Dedifferentiated amniotic fluid mesenchymal stem cell (primary cell): ENCODE measurements around the gene PALMD.

Experiments used
- DNase-seq: peaks from one replicate; pipeline ENCODE4 v3.0.0-alpha.2; 2016; ENCODE audit errors: extremely low spot score

The PALMD gene

DNA sequence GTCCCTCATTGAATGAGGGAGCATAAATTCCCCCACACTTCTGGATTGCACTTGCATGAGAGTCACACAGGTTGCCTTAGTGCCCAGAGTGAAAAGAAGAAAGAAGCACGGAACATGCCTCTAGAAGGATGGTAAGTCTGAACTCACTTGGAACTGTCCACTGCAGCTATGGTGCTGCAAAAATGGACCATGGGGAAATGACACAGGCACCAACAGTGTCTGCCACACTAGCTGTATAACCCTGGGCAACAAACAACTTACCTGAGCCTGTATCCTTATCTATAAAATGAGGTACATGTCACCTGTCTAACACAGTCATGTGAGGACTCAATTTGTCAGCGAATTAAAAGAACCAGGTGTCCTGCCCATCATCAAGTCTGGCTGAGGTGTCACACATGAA lies 50.7 kb downstream of the PALMD start:
- no peak for DNase-seq

GRCh38 chr1:99697580-99697979 lies 51.7 kb downstream of the PALMD start:
- no peak for DNase-seq

DNA sequence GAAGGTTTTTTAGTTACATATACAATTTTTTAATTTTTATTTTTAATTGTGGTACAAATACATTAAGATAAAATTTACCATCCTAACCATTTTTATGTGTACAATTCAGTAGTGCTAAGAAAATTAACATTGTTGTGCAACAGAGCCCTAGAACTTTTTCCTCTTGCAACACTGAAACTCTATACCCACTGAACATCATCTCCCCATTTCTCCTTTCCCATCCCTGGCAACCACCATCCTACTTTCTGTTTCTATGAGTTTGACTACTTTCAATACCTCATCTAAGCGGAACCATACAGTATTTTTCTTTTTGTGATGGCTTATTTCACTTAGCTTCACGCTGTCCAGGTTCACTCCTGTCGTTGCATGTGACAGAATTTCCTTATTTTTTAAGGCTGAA lies 54.1 kb downstream of the PALMD start:
- DNase-seq: no peak

- no peak for DNase-seq
These were observed 56.3 kb downstream of the PALMD start for GRCh38 chr1:99702221-99702620.

DNA sequence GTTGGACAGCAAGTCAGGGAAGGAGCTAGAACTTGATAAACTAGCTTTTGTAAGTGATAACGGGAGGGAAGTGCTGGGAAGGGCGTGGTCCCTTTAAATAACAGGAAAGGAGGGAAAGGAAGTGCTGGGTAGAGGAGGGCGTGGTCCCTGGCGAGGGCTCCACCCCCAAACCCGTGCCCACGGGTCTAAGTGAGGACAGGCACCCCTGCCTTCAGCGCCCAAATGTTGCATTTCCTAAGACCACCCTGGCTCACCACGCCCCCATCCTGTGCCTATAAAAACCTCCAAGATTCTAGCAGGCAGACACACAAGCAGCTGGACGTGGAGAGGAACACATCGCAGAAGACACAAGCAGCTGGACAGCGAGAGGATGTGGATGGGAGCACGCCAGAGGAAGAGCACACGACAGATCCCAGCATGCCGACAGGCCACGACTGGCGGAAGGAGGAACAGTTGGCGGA lies 58.5 kb downstream of the PALMD start:
- DNase-seq: no peak

GRCh38 chr1:99705385-99705784 lies 59.5 kb downstream of the PALMD start:
- no peak for DNase-seq

GRCh38 chr1:99707535-99708142 lies 61.7 kb downstream of the PALMD start:
- DNase-seq: peak; percentile 77

DNA sequence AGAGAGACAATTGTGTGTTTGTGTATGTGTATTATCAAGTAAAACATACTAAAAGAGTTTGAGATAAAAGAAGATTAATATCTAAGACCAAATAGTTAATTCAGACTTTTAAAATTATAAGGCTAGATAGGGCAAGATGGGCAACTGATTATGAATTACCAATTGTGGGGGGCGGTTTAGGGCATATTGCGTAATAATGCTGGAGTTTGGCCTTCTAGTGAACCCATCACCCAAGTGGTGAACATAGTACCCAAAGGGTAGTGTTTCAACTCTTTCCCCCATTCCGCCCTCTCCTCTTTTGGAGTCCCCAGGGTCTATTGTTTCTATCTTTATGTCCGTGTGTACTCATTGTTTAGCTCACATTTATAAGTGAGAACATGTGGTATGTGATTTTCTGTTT lies 65.1 kb downstream of the PALMD start:
- DNase-seq: no peak

DNA sequence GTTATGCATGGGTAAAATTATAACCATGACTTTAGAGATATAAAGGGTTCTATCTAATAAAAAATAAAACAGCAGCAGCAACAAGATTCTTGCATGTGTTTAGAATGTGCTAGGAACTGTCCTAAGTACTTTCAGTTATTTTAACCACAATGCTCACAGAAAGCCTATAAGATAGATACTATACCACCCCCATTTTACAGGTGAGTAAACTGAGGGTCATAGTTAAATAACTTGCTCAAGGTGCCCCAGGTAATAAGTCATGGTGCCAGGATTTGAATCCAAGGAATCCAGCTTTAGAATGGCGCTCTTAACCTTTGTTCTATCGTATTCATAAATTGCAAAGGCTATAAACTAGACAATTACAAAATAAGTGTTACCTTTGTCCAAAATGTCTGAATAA lies 67.1 kb downstream of the PALMD start:
- no peak for DNase-seq

DNA sequence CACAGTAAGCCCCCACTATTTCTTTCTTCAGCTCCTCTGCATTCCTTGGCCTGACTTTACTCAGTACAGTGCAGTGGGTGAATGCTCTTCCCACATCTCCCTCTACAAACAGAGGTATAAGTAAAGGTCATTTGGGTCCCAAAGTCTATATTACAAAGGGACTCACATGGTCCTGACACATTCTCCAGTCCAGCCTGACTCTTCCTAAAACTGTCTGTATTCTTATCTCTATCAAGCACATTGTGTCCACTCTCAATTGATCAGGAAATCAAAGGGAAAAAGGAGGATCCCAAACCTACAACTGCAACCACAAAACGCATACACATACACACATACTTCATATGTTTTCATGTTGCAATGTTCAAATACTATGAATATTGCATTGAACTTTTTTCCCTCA lies 71.1 kb downstream of the PALMD start:
- no peak for DNase-seq

DNA sequence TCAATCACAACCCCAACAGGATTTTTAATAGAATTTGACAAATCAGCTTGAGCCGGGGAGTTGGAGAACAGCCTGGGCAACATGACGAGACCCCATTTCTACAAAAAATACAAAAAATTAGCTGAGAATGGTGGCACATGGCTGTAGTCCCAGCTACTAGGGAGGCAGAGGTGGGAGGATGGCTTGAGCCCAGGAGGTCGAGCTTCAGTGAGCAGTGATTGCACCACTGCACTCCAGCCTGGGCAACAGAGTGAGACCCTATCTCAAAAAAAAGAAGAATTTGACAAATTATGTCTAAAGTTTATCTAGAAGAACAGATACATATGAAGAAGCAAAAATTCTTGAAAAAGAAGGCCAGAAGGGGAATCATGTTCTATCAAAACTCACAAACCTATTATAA lies 77.3 kb downstream of the PALMD start:
- DNase-seq: no peak

GRCh38 chr1:99725996-99726395 lies 80.1 kb downstream of the PALMD start:
- no peak for DNase-seq

DNA sequence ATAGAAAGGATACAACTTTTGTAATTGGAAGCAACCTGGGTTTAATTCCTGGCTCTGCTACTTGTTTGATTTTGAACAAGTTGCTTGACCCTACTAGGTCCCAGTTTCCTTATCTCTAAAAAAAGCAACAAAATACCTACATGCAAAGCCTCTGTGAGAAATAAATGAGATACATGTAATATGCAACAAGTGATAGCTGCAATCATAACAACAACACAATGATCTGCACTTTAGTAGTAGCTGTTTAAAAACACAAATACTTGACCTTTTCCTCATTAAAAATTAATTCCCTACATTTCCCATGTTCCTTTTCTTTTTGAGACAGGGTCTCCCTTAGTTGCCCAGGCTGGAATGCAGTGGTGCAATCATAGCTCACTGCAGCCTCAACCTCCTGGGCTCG lies 80.5 kb downstream of the PALMD start:
- DNase-seq: no peak

GRCh38 chr1:99726818-99727217 lies 80.9 kb downstream of the PALMD start:
- no peak for DNase-seq

- no peak for DNase-seq
These were observed 81.8 kb downstream of the PALMD start for GRCh38 chr1:99727575-99728185.

- no peak for DNase-seq
These were observed 82.8 kb downstream of the PALMD start for GRCh38 chr1:99728494-99729235.

DNA sequence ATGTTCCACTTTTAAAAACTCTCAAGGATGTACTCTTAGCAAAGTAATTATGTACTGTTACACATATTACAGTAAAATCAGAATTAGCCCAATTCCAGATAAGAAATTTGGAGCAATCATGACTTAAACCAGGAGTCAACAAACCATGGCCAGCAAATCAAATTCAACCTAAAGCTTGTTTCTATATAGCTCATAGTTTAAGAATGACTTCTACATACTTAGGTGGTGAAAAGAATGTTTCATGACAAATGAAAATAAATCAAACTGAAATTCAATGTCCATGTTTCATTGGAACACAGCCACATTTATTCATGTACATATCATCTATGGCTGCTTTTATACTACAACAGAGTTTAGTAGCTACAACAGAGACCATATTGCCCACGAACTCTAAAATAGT lies 85.5 kb downstream of the PALMD start:
- peak; percentile 38 for DNase-seq

GRCh38 chr1:99735852-99736251 lies 89.9 kb downstream of the PALMD start:
- no peak for DNase-seq

- DNase-seq: peak; percentile 68
These were observed 91.1 kb downstream of the PALMD start for GRCh38 chr1:99737016-99737415.

DNA sequence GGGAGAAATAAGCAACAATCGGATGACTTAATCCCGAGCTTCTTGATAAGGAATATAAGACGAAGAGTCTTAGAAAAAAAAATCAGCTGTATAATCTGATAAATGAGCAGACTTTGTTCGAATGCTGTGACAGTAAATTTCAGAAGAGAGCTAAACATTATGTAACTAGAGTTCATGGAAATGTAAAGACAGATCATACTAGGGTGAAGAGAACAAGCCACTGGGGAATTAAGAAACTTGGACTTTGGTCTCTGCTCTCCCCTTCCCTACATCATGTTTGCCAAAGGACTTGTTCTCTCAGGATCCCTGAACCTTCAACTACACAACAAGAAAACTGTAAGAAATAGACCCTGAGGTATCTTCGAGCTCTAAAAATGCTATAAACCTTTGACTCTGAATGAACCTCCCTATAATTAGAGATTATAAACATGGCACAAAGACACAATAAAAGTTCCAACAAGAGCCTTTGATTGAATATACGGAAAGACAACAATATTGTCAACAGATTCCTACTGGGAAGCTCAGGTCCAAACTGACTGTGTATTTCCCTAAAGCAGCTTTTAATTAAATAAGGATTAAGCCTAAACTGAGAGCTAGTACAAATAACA lies 93.0 kb downstream of the PALMD start:
- DNase-seq: no peak

GRCh38 chr1:99740141-99740540 lies 94.2 kb downstream of the PALMD start:
- DNase-seq: no peak
